ENCODE results near the gene ITGA11.

DNA sequence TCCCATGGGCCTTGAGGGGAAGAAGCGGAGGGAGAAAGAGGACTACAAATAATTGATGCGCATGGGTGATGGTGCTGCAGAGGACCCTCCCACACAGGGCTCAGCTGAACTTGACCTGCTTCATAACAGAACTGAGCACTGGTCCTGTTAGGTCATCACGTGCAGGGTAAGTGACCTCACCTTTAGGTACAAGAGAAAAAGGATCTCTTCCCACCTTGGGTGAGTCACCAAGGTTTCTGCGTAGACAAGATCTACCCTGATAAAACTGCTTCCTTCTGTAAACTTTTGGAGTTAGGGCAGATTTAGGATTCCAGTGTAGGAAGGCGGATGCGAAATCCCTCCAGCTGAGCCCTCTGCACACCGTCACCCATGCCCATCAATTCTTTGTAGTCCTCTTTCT lies 87.4 kb downstream of the ITGA11 start:
- TF ChIP-seq RAD21 (IDR thresholded peaks at IDR 0.05; ENCODE audit: low read length), result no peak
- TF ChIP-seq, protein P1, sequence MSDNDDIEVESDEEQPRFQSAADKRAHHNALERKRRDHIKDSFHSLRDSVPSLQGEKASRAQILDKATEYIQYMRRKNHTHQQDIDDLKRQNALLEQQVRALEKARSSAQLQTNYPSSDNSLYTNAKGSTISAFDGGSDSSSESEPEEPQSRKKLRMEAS (IDR thresholded peaks at IDR 0.05; ENCODE audit: low read depth), result no peak
- TF ChIP-seq, protein P2, sequence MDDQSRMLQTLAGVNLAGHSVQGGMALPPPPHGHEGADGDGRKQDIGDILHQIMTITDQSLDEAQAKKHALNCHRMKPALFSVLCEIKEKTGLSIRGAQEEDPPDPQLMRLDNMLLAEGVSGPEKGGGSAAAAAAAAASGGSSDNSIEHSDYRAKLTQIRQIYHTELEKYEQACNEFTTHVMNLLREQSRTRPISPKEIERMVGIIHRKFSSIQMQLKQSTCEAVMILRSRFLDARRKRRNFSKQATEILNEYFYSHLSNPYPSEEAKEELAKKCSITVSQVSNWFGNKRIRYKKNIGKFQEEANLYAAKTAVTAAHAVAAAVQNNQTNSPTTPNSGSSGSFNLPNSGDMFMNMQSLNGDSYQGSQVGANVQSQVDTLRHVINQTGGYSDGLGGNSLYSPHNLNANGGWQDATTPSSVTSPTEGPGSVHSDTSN (IDR thresholded peaks at IDR 0.05), result no peak
- no peak for TF ChIP-seq TCF12 (IDR thresholded peaks at IDR 0.05)
- TF ChIP-seq FOXM1 (IDR thresholded peaks at IDR 0.05; ENCODE audit: low read depth), result no peak
- no peak for TF ChIP-seq FOXJ3 (CRISPR knock-in tag; IDR thresholded peaks at IDR 0.05)
- TF ChIP-seq, protein P3, sequence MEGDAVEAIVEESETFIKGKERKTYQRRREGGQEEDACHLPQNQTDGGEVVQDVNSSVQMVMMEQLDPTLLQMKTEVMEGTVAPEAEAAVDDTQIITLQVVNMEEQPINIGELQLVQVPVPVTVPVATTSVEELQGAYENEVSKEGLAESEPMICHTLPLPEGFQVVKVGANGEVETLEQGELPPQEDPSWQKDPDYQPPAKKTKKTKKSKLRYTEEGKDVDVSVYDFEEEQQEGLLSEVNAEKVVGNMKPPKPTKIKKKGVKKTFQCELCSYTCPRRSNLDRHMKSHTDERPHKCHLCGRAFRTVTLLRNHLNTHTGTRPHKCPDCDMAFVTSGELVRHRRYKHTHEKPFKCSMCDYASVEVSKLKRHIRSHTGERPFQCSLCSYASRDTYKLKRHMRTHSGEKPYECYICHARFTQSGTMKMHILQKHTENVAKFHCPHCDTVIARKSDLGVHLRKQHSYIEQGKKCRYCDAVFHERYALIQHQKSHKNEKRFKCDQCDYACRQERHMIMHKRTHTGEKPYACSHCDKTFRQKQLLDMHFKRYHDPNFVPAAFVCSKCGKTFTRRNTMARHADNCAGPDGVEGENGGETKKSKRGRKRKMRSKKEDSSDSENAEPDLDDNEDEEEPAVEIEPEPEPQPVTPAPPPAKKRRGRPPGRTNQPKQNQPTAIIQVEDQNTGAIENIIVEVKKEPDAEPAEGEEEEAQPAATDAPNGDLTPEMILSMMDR (IDR thresholded peaks at IDR 0.05), result no peak
- no peak for TF ChIP-seq EZH2phosphoT487 (IDR thresholded peaks at IDR 0.05; ENCODE audit: borderline replicate concordance, low read depth)
- no peak for TF ChIP-seq MEF2A (IDR thresholded peaks at IDR 0.05; ENCODE audit: borderline replicate concordance, low read depth)
- no peak for TF ChIP-seq GABPA (IDR thresholded peaks at IDR 0.05; ENCODE audit: low read depth)

Data from SK-N-SH (cell line).